Esophagus squamous epithelium (tissue), 5 donors: ENCODE results near the gene NKD1. TPM values are rescaled to one million over a fixed set of nuclear protein-coding genes. Genes with fewer than 3 reads are reported as not detected.

Experiments used
- DNase-seq: peaks from one replicate; lab custom pipeline; 2025; lab: John Stamatoyannopoulos, UW
- H3K27ac ChIP-seq, 4 donors: fragments of 200-600 bp; sonication (generic); one replicate each; pipeline ENCODE4 v1.5.1; 2016 to 2019; ENCODE audit warnings: mild to moderate bottlenecking in 1 of 4
- H3K27me3 ChIP-seq, 4 donors: fragments of 200-600 bp; sonication (generic); 1 replicate in 3 of 4; 2 replicates in 1 of 4; pipeline versions ENCODE4 v1.5.1 to v1.6.0; 2017 to 2021; ENCODE audit warnings: antibody characterized with exemption in 1 of 4
- H3K36me3 ChIP-seq, 3 donors: fragments of 200-600 bp; sonication (generic); one replicate each; pipeline ENCODE4 v1.5.1; 2016 to 2019
- H3K4me1 ChIP-seq, 3 donors: fragments of 200-600 bp; sonication (generic); one replicate each; pipeline ENCODE4 v1.5.1; 2017 to 2019
- H3K4me3 ChIP-seq, 4 donors: fragments of 200-600 bp; sonication (generic); 1 replicate in 3 of 4; 2 replicates in 1 of 4; pipeline ENCODE4 v1.5.1; 2016 to 2019; ENCODE audit warnings: mild to moderate bottlenecking in 2 of 4, moderate library complexity in 1 of 4
- H3K9me3 ChIP-seq, 3 donors: fragments of 200-600 bp; sonication (generic); one replicate each; pipeline ENCODE4 v1.5.1; 2016 to 2019
- CTCF ChIP-seq, 6 experiments: fragments of 450-650 bp in 4 of 6; fragments of 200-600 bp in 2 of 6; sonication (generic) in 2 of 6; IDR thresholded peaks; one replicate each; pipeline ENCODE4 v1.5.1; 2016 to 2019; ENCODE audit warnings: antibody characterized with exemption in 6 of 6, mild to moderate bottlenecking in 4 of 6, moderate library complexity in 4 of 6
- POLR2A ChIP-seq, 4 donors: fragments of 450-650 bp; IDR thresholded peaks; one replicate each; pipeline ENCODE4 v1.6.1; 2017; ENCODE audit warnings: antibody characterized with exemption in 4 of 4, mild to moderate bottlenecking in 4 of 4, moderate library complexity in 3 of 4
- WGBS, 2 donors: methylation state at CpG; one replicate each; pipeline ENCODE4 v1.1.5; 2018; 5-methylcytosine and 5-hydroxymethylcytosine counted together
- intact Hi-C: fragments of 100-400 bp; cut with DNase I; formaldehyde crosslinking; loops from one replicate; pipeline ENCODE4 v1.15.0; 2022
- total RNA-seq, 4 donors: library from RNA; depleted of rRNA; stranded (reverse); fragments of >200 nt; gene quantifications; one replicate each; pipeline ENCODE4 v1.1.0, GENCODE V29; 2016
- donor health status: DM: yes; HTN: yes; CAD: no.

NKD1 gene
- total RNA-seq, 4 donors from 2014 or later: 1.1 to 10.5 (median 3.1) TPM

- H3K27me3 ChIP-seq: no peaks in the 10 kb centered on the region
- no peaks in the 10 kb centered on the region for H3K9me3 ChIP-seq
- no peak for DNase-seq
- TF ChIP-seq CTCF (IDR thresholded peaks at IDR 0.05) (no peak), POLR2A (IDR thresholded peaks at IDR 0.05) (no peak)
- no peak overlapping the region for H3K4me3 ChIP-seq
- intact Hi-C loops: no loop called here
- WGBS, 2 donors: 78 to 87% methylated on average over 4 to 7 of the region's 11 CpGs
- peaks cover 4 to 25% (median 14%) of the 10 kb centered on the region in 3 donors for H3K4me1 ChIP-seq
- H3K27ac ChIP-seq: no peak overlapping the region
- H3K36me3 ChIP-seq: no peaks in the 10 kb centered on the region
Measured at GRCh38 chr16:50620646-50621451, 72.7 kb downstream of the NKD1 start.

GRCh38 chr16:50621452-50621792 is 73.2 kb downstream of the NKD1 start:
- TF ChIP-seq POLR2A (IDR thresholded peaks at IDR 0.05): no peak
- TF ChIP-seq CTCF (IDR thresholded peaks at IDR 0.05): no peak
- H3K4me1 ChIP-seq: peaks cover 4 to 25% (median 13%) of the 10 kb centered on the region in 3 donors
- no peak overlapping the region for H3K4me3 ChIP-seq
- no peaks in the 10 kb centered on the region for H3K9me3 ChIP-seq
- H3K27ac ChIP-seq: no peak overlapping the region
- intact Hi-C loops: no loop called here
- no peaks in the 10 kb centered on the region for H3K36me3 ChIP-seq
- H3K27me3 ChIP-seq: no peaks in the 10 kb centered on the region
- no peak for DNase-seq
- WGBS, 2 donors: 80 to 90% methylated on average over 2 to 7 of the region's 9 CpGs

GRCh38 chr16:50622029-50622428 is 73.8 kb downstream of the NKD1 start:
- no peak overlapping the region for H3K27ac ChIP-seq
- TF ChIP-seq CTCF (IDR thresholded peaks at IDR 0.05) (no peak), POLR2A (IDR thresholded peaks at IDR 0.05) (no peak)
- WGBS, 2 donors: 84 to 89% methylated on average over 1 to 5 of the region's 7 CpGs

GRCh38 chr16:50622643-50623369 is 74.6 kb downstream of the NKD1 start:
- intact Hi-C loops: no loop called here
- no peak overlapping the region for H3K27ac ChIP-seq

More at GRCh38 chr16:50622029-50622428, 73.8 kb downstream of the NKD1 start:
- H3K27me3 ChIP-seq: no peaks in the 10 kb centered on the region
- peaks cover 4 to 25% (median 13%) of the 10 kb centered on the region in 3 donors for H3K4me1 ChIP-seq
- H3K9me3 ChIP-seq: no peaks in the 10 kb centered on the region
- DNase-seq: no peak
- no peak overlapping the region for H3K4me3 ChIP-seq
- intact Hi-C loops: no loop called here
- H3K36me3 ChIP-seq: no peaks in the 10 kb centered on the region

More at GRCh38 chr16:50622643-50623369, 74.6 kb downstream of the NKD1 start:
- 82 to 97% methylated on average over 9 to 11 of the region's 16 CpGs for WGBS, 2 donors
- TF ChIP-seq POLR2A (IDR thresholded peaks at IDR 0.05) (no peak), CTCF (IDR thresholded peaks at IDR 0.05) (no peak)
- DNase-seq: no peak
- H3K36me3 ChIP-seq: no peaks in the 10 kb centered on the region
- no peak overlapping the region for H3K4me3 ChIP-seq
- peaks cover 4 to 25% (median 12%) of the 10 kb centered on the region in 3 donors for H3K4me1 ChIP-seq
- no peaks in the 10 kb centered on the region for H3K27me3 ChIP-seq
- no peaks in the 10 kb centered on the region for H3K9me3 ChIP-seq
